HEK293T (cell line): ENCODE data around the gene PROZ.

Experiments
- ARNT ChIP-seq: fragments of 450-650 bp; IDR thresholded peaks from 2 replicates; pipeline ENCODE4 v1.6.1; 2017; ENCODE audit warnings: mild to moderate bottlenecking
- CTBP1 ChIP-seq: fragments of 450-650 bp; IDR thresholded peaks from 2 replicates; pipeline ENCODE4 v1.6.1; 2016; ENCODE audit warnings: borderline replicate concordance
- ELF4 ChIP-seq: fragments of 450-650 bp; IDR thresholded peaks from 2 replicates; pipeline ENCODE4 v1.6.1; 2017; ENCODE audit warnings: antibody characterized with exemption
- FOXA1 ChIP-seq: fragments of 450-650 bp; IDR thresholded peaks from 2 replicates; pipeline ENCODE4 v1.6.1; 2016; ENCODE audit warnings: mild to moderate bottlenecking
- FOXM1 ChIP-seq: fragments of 450-650 bp; IDR thresholded peaks from 2 replicates; pipeline ENCODE4 v1.6.1; 2017; ENCODE audit warnings: mild to moderate bottlenecking, borderline replicate concordance
- HDGF ChIP-seq: fragments of 450-650 bp; IDR thresholded peaks from 2 replicates; pipeline ENCODE4 v1.6.1; 2017; ENCODE audit warnings: antibody characterized with exemption, borderline replicate concordance
- NFRKB ChIP-seq: fragments of 450-650 bp; IDR thresholded peaks from 2 replicates; pipeline ENCODE4 v1.6.1; 2016; ENCODE audit warnings: mild to moderate bottlenecking, moderate library complexity
- SP1 ChIP-seq: fragments of 450-650 bp; IDR thresholded peaks from 2 replicates; pipeline ENCODE4 v1.6.1; 2017
- SUZ12 ChIP-seq: fragments of 450-650 bp; IDR thresholded peaks from 2 replicates; pipeline ENCODE4 v1.6.1; 2016; ENCODE audit warnings: mild to moderate bottlenecking
- TARDBP ChIP-seq: fragments of 450-650 bp; IDR thresholded peaks from 2 replicates; pipeline ENCODE4 v1.6.1; 2016
- ZNF384 ChIP-seq: fragments of 450-650 bp; IDR thresholded peaks from 2 replicates; pipeline ENCODE4 v1.6.1; 2016
- TF ChIP-seq, protein P1 (sequence below): fragments of 450-650 bp; IDR thresholded peaks from 2 replicates; pipeline ENCODE4 v1.6.1; 2016

DNA sequence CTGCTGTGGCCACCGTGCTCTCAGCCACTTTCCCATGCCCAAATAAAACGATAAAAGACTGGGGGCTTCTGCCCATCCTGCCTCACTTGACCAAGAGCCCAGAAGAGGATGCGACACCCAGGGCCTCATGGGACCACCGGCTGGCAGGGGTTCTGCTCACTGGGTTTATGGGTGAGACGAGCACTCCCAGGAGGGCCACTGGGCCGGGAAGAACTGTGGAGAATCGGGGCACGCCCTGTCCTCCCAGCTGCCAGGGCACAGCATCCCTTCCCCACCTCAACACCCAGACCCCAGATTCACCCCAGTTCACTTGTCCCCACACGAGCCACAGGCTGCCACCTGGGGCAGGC is 40.6 kb upstream of the PROZ start:
- TF ChIP-seq NFRKB (no peak), FOXA1 (no peak), SP1 (no peak), CTBP1 (no peak), ELF4 (no peak), ARNT (no peak), HDGF (no peak), TARDBP (no peak), ZNF384 (no peak), FOXM1 (no peak), SUZ12 (no peak)
- TF ChIP-seq, protein P1, sequence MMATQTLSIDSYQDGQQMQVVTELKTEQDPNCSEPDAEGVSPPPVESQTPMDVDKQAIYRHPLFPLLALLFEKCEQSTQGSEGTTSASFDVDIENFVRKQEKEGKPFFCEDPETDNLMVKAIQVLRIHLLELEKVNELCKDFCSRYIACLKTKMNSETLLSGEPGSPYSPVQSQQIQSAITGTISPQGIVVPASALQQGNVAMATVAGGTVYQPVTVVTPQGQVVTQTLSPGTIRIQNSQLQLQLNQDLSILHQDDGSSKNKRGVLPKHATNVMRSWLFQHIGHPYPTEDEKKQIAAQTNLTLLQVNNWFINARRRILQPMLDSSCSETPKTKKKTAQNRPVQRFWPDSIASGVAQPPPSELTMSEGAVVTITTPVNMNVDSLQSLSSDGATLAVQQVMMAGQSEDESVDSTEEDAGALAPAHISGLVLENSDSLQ = no peak
